ENCODE measurements around the gene NEO1.
"Not testable (repeated sequence)": the region's sequence is repeated elsewhere in the genome, so short reads cannot be mapped to it uniquely, and the experiment has no call there.

NEO1 gene

GRCh38 chr15:73141216-73141900 lies 89.1 kb downstream of the NEO1 start:
- no peak for DNase-seq

DNA sequence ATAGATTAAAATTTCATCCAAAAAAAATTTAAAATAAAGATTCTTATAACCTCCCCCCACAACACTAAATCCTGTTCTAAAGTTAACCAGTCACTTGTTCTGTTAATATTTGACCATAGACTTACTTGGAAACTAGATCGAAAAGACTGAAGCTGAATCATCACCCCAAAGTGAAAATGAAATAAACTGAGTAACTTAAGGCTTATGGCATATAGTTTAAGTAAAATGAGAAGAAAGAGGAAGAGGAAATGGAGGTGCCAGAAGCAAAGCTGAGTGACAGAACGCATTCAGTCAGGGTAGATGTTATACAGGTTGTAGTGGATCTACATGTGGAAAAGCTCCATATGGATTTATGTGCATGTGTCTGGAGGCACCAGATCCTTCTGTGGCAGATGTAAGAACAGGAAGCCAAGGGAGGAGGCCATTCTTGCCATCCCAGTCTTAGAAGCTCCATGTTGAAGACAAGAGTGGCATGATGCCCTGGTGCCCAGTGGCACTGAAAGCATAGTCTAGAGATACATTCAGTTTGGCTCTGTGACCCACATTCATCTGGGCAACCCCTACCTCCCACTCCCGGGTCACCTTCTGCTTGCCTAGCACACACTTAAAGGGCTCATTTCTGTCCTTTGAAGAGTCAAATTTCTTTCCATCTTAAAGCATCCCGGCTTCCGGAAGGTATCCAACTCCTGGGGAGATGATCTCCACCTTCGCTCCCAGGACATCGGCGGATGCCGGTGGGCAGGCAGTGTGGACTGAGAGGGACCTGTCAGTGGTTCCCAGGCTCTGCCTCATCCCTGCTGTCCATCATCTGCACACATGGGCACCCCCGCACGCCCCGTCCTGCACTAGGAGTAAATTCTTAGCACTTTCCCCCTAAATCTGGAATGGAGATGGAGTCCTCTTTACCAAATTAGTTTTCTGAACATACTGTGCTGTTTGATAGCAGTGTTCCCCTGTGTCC lies 90.8 kb downstream of the NEO1 start:
- no peak for DNase-seq

DNA sequence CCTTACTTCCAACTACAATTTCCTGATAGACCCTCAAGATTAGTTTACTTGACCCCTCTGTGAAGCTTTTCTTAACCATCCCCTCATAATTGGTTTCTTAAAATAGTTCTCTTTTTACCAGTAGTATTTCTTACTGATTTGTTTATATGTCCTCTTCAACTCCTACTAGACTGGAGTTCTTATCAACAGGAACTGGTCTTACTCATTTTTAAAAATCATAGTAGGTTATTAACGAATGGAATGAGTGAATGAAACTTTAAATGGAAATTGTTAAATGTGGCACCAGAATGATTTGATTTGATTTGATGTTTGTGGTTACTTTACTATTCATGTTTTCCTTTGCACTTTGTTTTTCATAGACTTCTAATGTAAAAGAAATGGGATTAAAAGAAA lies 91.5 kb downstream of the NEO1 start:
- DNase-seq, result no peak

- DNase-seq, result no peak
These were observed 94.2 kb downstream of the NEO1 start for GRCh38 chr15:73146419-73146818.

GRCh38 chr15:73150831-73151230 lies 98.6 kb downstream of the NEO1 start:
- DNase-seq, result no peak

DNA sequence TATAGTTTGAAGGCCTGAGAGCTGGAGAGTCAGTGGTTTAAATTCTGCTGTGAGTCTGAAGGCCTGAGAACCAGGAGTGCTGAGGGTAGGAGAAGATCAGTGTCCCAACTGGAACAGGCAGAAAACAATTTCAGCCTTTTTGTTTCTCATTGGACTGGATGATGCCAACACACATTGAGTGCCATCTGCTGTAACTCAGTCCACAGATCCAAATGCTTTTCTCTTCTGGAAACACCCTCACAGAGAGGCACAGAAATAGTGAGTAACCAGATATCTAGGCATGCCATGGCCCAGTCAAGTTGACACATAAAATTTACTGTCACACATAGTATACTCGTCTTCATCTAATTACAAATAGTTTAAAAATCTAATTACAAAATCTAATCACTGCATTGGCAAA lies 100.8 kb downstream of the NEO1 start:
- DNase-seq, result no peak

DNA sequence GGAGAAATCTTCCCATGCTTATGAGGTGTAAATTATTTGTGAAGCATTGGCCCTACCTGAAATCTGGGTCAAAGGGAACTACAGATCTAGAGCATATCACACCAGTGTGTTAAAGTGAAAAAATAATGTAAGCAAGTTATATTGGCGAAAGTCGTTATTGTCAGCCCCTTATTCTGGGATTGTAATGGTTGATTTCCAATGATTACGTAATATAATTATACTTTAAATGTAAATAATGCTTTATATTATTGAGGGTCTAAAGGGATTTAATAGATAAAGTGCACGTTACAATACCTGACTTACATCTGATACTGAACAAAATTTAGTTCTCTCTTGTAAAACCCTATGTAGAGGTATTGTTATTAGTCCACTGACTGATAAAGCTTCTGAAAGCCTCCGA lies 101.2 kb downstream of the NEO1 start:
- no peak for DNase-seq

DNA sequence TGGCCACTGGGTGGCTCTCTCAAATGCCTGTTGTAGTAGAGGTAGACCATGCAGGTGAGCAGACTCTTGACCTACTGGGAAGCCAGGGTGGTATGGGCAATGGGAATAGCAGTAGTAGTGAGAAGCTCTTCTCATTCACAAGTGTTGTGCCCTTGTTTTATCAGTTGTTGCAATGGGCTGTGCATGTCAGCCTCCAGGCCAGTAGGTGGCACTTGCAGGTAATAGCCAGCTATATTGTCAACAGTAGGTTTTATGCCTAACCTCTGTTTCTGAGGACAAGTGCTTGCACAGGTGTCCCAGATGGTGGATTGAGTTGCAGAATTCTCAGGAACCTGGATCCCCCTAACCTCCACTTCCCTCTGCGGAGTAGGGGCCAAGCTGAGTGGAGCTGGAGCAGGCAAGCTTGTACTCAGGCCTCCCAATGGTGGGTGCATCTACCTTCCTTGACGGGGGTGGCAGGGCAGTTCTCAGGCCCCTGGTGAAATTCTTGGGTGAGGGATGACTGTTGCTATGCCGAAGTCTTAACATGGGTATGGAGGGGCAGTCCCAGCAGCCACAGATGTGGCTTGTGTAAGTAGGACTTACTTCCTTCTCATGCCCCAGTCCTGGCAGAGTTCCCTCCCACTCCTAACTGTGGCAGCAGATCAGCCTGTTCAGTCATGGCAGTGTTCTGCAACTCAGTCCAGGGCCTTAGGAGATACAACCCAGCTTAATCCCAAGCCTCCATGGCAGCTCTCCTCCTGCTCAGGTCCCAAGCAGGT lies 104.3 kb downstream of the NEO1 start:
- DNase-seq, result no peak

- no peak for DNase-seq
These were observed 109.3 kb downstream of the NEO1 start for GRCh38 chr15:73161546-73161945.

- no peak for DNase-seq
These were observed 113.2 kb downstream of the NEO1 start for GRCh38 chr15:73165435-73165834.

DNA sequence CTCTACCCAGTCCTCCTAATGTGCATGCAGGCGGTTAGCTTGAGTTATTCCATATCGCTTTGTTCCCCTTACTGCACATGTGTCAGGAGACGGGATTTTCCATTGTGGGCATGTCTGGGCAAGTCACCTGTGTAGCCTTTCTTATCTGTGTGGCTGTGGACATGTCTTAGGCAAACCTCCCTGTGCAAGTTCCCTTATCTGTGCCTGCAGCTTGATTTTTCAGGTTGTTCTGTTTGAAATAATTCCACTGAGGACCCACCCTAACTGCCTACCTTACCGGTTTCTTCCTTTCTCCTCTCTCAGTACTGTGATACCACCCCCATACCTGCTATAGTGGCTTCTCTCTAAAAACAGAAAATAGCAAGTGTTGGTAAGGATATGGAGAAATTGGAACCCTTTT lies 113.6 kb downstream of the NEO1 start:
- DNase-seq, result no peak

GRCh38 chr15:73166711-73167110 lies 114.4 kb downstream of the NEO1 start:
- DNase-seq, result not testable (repeated sequence)

DNA sequence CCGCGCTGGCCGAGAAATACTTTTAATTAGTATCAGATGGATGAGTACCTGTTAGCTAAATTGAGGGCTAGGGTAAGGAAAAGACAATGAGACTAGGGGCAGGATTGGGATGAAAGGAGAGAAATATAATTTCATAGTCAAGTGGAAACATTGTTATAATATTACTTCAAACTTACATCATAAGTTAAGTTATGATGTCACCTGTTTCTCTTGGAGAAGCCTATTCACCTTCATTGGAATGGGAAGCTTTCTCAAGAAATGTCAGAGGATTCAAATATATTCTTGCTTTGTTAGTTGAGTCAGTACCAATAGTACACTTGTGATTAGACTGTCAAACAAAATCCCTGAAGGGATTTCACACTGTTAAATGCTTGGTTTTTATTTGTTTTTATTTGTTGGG lies 116.2 kb downstream of the NEO1 start:
- no peak for DNase-seq

DNA sequence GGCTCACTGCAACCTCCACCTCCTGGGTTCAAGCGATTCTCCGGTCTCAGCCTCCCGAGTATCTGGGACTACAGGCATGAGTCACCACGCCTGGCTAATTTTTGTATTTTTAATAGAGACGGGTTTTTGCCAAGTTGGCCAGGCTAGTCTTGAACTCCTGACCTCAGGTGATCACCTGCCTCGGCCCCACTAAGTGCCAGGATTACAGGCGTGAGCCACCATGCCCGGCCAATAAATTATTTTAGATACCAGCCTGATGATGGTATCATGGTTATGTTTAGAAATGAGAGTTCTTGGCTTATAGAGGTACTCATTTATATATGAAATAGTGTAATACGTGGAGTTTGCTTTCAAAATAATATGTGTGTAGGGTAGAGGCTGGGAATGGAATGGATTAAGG lies 119.4 kb downstream of the NEO1 start:
- DNase-seq, result no peak

- DNase-seq, result no peak
These were observed 120.2 kb downstream of the NEO1 start for GRCh38 chr15:73172508-73172907.

- DNase-seq, result no peak
These were observed 121.9 kb downstream of the NEO1 start for GRCh38 chr15:73174171-73174570.

- no peak for DNase-seq
These were observed 123.1 kb downstream of the NEO1 start for GRCh38 chr15:73175382-73175781.

DNA sequence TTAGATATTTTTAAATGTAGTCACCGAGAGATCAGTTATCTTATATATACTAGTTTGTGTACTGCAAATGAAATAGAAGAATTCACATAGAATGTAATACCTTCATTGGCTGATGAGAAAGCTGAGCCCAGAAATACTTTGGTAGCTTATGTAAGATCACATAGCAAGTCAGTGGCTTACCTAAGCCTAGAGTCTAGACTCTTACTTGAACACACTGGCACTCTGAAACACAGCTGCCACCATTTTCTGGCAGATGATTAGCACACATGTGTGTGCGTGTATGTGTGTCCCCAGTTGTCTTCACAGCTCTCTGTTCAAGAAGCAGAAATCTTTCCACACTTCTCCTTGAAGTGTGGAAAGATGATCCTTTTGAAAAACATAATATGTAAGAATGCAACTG lies 124.3 kb downstream of the NEO1 start:
- no peak for DNase-seq

GRCh38 chr15:73183071-73183470 lies 130.8 kb downstream of the NEO1 start:
- no peak for DNase-seq

DNA sequence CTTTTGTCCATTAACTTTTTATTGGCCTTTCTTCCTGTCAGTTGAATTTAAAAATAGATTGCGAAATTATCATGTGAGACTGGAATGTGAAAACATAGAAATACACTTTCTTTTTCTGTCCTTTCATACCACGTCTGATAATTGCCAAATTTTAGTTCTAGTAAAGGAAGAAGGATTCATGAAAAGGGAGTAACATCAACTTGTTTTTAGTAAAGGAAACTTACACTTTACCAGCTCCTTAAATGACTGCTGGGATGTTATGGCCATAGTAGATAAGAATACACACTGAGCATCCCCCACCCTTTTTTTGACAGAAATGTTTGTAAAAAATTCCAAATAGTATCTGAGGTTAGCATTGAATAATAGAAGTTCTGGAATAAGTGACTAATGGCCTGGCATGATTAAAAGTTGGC lies 137.9 kb downstream of the NEO1 start:
- no peak for DNase-seq

DNA sequence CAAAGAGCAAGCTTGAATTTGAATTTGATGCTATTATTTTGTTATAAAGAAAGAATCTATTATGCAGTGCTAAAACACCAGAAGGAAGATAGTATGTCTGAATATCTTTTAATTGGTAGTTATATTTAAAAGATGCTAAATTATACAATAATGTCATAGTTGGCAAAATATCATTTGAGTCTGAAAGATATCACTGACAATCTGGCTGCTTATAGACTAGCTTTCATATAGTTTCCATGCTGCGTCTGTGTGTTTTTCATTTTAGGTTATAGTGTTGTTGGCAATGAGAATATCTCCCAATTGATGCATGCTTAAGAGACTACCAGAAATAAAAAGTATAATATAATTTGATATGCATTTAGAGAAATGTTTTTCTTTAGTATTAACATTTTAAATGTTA lies 142.9 kb downstream of the NEO1 start:
- DNase-seq, result no peak

GRCh38 chr15:73196113-73196512 lies 143.8 kb downstream of the NEO1 start:
- no peak for DNase-seq

- no peak for DNase-seq
These were observed 148.1 kb downstream of the NEO1 start for GRCh38 chr15:73200339-73200738.

DNA sequence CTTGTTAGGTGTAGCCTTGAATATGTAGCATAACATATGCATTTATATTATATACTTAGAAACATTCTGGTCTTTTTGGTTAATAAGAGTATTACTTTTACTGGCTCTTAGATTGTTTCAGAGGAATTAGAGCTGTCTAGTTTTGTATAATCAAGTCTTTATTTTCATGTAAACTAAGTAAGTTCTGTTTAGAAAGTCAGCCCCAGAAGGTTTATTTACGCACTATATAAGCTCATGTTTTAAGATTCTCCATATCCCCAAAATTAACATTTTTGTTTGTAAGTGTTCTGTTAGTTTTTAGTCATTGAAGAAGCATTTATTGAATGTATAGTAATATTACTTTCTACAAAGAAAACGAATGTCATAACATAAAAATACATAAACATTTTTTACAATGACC lies 158.4 kb downstream of the NEO1 start:
- no peak for DNase-seq

Data from EL (cell line).